Stimulated activated CD8-positive, alpha-beta memory T cell treated with anti-CD3 and anti-CD28 coated beads, Interleukin-7, amount 100 ng/mL, for 1 hour (primary cell): Measurements from ENCODE around the gene GHR.
"Not testable (repeated sequence)": the region's sequence is repeated elsewhere in the genome, so short reads cannot be mapped to it uniquely, and the experiment has no call there.

Experiments used
- DNase-seq, 2 donors: peaks; one replicate each; pipeline ENCODE4 v3.0.0-alpha.2; 2020; ENCODE audit warnings: low read depth in 2 of 2

GHR gene

GRCh38 chr5:42718591-42718990, 295.4 kb downstream of the GHR start:
- DNase-seq, result no peak

GRCh38 chr5:42719034-42719433, 295.8 kb downstream of the GHR start:
- no peak for DNase-seq

DNA sequence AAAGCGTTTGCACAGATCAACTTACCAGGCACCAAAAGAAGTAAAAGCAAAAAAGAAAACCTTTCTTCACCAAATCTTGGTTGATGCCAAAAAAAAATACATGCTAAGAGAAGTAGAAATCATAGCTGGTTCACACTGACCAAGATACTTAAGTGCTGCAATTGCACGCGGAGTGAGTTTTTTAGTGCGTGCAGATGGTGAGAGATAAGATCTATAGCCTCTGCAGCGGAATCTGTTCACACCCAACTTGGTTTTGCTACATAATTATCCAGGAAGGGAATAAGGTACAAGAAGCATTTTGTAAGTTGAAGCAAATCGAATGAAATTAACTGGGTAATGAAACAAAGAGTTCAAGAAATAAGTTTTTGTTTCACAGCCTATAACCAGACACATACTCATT, 297.0 kb downstream of the GHR start:
- DNase-seq, result no peak

- DNase-seq, result no peak
Observed at GRCh38 chr5:42721484-42721883, 298.2 kb downstream of the GHR start.

GRCh38 chr5:42734531-42735058, 311.4 kb downstream of the GHR start:
- not testable (repeated sequence) for DNase-seq

- no peak for DNase-seq
Observed at GRCh38 chr5:42740920-42741319, 317.7 kb downstream of the GHR start.

- DNase-seq, result no peak
Observed at GRCh38 chr5:42745426-42745825, 322.2 kb downstream of the GHR start.

- DNase-seq, result no peak
Observed at GRCh38 chr5:42745856-42746255, 322.6 kb downstream of the GHR start.

- DNase-seq, result no peak
Observed at GRCh38 chr5:42749020-42749419, 325.8 kb downstream of the GHR start.

GRCh38 chr5:42750507-42750906, 327.3 kb downstream of the GHR start:
- DNase-seq, result no peak

GRCh38 chr5:42751044-42751443, 327.8 kb downstream of the GHR start:
- DNase-seq, result no peak

DNA sequence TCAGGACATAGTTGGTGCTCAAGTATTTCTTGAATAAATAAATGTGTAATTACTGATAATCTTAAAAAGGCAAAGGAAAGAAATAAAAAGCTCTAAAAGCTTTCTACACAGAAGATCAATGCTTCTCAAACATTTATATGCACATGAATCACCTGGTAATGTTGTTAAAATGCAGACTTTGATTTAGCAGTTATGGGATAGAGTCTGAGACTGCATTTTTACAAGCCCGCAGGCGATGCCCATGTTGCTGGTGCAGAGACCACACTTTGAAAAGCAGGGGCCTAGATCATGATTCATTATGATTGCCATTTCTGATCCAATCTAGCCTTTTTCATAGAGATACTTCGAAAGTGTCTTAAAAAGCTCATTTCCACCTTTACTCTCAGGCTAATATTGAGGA, 329.9 kb downstream of the GHR start:
- DNase-seq, result no peak

DNA sequence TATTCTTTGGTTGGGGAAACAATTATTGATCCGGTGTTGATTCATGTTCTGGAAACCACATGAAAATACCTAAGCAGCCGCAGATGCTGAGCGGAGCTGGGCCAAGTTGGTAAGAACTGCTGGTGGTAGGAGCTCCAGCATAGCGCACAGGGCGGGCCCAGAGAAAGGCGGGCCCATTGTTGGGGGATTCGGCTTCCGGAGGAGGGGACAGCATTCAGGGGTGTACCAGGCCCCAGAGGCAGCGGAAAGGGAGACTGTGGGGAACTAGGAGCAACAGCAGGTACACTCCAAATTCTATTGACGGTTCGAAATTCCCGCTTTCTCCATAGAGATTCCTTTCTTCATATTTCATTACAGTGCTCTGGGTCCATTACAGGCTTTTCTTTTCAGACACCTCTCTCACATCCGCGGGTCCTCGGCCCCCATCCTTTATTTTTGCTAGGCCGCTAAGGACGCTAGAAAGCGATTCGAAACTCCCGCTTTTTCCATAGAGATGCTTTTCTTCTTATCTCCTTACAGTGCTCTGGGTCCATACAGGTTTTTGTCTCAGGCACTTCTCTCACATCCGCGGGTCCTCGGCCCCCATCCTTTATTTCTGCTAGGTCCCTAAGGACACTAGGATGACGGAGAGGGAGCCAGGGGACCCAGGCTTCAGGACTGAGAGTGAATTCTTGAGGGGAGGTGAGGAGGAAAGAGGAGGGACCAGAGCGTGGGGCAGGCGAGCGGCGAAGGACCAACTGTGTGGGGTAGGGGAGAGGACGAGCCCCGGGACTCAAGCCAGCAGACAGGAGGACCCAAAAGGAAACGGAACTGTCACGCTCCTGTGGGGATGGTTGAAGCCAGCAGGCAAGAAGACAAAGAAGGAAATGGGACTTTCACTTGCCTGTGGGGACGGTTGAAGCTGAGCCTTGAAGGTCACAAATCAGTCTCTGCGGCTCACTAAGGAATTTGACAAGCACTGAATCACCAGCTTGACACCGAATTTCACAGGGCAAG, 333.7 kb downstream of the GHR start, which contains the start of gene CCDC152:
CCDC152 (plus strand) TSS at position 213 of the 996 bp plus-strand sequence. CDS start 2,304 bp downstream, outside the sequence.
- peak; percentile 11 to 40 for DNase-seq

GRCh38 chr5:42759456-42759855, 336.2 kb downstream of the GHR start:
- no peak for DNase-seq

DNA sequence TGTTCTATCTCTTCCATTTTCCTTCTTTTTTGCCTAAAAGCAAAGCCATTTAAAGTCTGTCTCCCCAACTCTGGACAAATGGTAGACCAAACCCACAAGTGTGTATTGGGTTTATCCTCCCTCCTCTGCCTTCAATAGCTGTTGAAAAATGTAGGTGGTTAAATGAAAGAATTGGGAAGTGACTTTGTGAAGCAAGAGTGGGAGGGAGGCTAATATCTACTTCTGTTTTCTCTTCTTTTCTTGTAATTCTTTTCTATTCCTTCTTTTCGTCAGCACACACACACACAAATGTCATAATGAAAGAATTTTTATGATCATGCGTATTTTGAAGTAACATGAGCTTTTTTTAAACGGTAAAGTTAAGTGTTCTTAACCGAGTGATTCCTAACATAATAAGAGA, 337.2 kb downstream of the GHR start:
- DNase-seq, result no peak

- DNase-seq, result no peak
Observed at GRCh38 chr5:42761791-42762190, 338.6 kb downstream of the GHR start.

- no peak for DNase-seq
Observed at GRCh38 chr5:42767491-42768105, 344.4 kb downstream of the GHR start.

GRCh38 chr5:42768106-42768504, 344.9 kb downstream of the GHR start:
- no peak for DNase-seq

DNA sequence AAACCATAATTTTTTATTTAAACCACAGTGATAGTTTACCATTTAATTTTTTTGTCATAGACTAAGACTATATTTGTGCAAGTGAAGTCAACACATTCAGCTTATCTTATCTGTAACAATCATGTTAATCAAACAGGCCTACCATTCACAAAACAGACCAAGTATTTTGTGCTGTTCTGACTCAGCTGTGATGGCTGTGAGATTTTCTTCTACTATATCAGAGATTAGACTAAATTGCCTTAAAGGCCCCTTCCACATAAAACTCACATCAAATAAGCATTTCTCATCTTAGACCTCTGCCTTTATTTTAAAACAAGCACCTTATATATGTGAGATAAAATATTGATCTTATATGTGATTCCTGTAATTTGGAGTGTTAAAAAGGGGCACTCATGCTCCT, 346.8 kb downstream of the GHR start:
- no peak for DNase-seq
